Measurements from ENCODE around the gene ADORA1.

The ADORA1 gene

DNA sequence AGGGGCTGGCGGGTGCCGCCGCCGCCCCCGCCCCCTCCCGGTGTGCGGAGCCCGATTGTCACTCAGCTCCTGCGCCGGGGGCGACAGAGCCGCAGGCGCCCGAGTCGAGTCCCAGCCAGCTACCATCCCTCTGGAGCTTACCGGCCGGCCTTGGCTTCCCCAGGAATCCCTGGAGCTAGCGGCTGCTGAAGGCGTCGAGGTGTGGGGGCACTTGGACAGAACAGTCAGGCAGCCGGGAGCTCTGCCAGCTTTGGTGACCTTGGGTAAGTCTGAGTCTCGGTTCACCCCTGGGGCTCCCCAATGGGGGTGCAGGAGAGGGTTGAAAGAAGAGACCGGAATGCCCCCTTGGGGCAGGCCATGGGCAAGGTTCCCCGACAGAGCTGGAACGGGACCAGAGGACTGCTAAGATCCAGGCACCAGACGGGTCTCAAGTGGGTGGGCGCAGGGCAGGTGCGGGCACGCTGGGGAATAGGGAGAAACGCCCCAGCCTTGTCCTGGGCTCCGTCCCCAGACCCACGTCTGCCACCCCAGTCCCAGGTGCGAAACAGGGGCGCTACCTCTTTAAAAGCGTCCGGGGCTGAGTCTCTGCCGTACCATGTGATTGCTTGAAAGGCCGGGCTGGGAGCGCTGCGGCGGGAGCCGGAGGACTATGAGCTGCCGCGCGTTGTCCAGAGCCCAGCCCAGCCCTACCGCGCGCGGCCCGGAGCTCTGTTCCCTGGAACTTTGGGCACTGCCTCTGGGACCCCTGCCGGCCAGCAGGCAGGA lies at the start of gene ADORA1:
ADORA1 (plus strand) TSS at position 61 of the 765 bp plus-strand sequence. CDS start 1,116 bp downstream, outside the sequence.
- FAIRE-seq: no peak

GRCh38 chr1:203077956-203078355 lies 49.6 kb upstream of the ADORA1 start:
- FAIRE-seq: no peak

DNA sequence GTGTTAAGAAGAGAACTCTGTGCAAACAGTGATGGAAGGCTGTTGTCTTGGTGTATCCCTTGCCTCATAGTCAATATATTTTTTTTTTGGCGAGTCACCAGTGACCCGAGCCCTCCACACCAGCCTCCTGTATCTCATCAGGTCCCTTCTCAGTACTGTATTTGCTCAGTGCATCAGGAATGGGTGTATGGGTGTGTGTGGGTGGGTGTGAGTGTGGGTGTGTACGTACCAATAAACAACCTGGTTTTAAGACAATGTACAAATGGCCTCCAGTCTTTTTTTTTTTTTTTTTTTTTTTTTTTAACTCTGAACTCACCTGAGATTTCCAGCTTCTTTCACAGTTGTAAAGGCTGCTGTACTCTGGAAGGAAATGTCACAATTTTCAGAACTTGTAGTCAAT lies 49.0 kb upstream of the ADORA1 start:
- FAIRE-seq: no peak

DNA sequence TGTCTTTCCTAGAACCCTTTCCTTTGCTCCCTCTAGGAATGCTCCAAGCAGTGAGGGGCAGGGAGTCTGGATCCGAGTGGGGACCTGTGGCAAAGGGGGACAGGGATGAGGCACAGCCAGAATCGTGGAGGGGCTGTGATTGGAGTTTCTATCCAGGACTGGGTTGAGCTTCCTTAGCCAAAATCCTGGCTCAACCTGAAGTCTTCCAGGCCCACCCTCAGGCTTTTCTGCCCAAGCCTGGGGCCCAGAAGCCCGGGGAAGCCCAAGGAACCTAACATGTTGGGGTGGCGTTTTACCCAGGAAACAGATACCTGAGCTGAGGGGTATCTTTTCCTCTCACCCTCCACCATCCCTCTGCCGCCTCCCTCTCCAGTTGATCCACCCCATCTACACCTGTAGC lies 47.1 kb upstream of the ADORA1 start:
- no peak for FAIRE-seq

DNA sequence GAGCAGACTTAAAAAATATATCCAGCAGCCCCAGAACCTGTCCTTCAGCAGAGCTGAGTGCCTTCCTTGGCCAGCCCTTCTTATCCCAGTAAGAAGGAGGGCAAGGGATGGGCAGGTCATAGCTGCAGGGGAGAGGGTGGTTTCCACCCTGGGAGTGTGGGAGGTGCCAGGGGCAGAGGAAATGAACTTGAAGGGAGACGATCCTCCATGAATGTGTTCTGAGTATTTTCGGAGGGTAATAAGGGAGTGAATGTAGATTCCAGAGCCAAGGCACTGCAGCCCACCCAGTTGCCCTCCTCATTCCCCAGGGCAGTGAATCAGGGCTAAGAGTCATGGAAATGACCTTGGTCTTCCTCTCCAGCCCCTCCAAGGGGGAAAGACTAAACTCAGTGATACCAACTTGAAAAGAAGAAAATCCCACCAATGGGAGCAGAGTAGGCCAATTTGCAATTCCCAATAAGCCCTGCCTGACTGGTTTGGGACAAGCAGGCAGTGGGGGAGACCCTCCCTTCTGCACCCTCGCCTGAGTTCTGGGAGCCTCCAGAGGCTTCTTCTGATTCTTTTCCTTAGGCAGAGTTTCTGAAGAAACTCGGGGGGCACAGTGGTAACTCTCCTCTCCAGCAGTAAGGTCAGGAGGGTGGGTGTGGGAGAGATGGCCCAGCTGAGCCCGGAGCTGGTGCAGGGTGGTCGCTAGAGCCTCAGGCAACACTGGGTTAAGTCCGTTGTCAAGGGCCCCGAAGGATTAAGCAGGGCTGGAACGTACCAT lies 45.9 kb upstream of the ADORA1 start:
- no peak for FAIRE-seq

- FAIRE-seq: no peak
Measured at GRCh38 chr1:203082231-203082505, 45.4 kb upstream of the ADORA1 start.

DNA sequence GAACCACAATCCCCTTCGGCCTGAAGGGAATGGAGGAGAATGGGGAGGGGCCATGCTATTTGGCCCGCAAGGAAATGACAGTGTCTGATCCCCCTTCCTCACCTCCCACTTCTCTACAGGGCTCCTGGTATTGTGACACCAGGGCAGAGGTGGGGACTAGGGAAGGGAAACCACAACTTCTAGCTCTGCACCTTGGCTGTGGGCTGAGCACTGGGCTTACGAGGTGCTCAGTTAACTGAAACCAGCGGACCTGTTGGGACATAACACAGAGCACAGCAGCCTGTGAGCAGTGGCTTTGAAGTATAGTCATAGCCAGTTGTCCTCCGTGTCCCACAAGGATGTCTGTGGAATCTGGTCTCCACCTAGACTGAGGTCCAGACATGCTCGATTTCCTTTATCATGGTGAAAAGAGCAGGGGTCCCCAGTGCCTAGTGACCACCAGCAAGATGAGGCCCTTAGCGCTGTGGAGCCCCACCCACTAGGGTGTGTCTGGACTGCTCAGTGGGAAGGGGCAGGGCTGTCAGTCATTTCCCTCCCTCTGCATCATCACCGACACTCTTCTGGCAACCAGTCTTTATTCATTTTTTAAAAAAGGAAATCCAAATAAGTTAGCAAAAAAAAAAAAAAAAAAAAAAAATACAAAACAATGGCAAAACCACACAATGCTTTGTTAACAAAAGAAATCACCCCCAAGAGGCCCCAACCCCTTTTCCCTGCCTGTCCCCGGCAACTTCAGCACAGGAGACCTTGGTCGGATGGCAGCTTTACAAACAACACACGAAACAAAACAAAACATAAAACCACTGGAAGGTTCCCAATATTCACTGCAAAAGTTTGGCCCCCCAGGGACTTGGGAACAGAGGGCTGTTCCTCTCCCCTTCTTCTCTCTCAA lies 44.7 kb upstream of the ADORA1 start:
- FAIRE-seq: no peak

- no peak for FAIRE-seq
Measured at GRCh38 chr1:203083463-203083921, 44.0 kb upstream of the ADORA1 start.

- no peak for FAIRE-seq
Measured at GRCh38 chr1:203084588-203085527, 42.7 kb upstream of the ADORA1 start.

DNA sequence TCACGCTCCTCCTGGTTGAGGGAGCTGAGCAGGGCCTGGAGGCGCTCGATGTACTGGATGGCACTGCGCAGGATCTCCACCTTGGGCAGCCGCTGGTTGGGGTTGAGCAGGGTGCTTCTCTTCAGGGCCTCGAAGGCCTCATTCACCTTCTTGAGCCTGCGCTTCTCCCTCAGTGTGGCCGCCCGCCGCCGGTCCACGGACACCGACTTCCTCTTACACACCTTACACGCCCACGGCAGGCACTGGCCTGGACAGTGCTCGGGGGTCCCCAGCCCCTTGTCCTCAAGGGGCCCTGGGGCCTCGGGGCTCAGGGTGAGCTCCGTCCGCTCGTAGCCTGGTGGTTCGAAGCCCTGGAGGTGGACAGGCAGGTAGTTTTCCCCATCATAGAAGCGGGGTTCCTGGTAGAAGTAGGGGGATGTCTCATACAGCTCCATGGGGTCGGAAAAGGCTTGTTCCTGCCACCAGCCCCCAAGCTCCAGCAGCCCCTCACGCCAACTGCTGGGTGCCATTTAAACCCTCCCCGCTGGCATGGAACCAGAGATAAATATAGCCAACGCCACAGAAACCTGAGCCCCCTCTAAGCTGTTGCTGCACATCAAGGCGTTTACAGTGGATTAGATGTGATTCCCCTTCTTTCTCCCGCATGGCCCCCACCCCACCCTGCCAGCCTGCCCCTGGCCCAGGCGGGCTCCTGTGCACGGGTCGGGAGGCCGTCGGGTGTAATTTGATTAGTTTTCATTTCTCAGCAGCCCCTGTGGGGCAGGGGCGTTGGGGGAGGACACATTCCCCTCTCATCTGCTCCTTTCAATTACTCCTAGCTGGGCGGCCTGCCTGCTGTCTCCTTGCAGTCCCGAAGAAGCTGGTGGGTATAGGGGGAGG lies 41.8 kb upstream of the ADORA1 start, which contains the start of gene MYOG:
MYOG (minus strand) TSS at position 485 of the 879 bp plus-strand sequence; CDS start at position 434, 51 bp downstream.
- no peak for FAIRE-seq

DNA sequence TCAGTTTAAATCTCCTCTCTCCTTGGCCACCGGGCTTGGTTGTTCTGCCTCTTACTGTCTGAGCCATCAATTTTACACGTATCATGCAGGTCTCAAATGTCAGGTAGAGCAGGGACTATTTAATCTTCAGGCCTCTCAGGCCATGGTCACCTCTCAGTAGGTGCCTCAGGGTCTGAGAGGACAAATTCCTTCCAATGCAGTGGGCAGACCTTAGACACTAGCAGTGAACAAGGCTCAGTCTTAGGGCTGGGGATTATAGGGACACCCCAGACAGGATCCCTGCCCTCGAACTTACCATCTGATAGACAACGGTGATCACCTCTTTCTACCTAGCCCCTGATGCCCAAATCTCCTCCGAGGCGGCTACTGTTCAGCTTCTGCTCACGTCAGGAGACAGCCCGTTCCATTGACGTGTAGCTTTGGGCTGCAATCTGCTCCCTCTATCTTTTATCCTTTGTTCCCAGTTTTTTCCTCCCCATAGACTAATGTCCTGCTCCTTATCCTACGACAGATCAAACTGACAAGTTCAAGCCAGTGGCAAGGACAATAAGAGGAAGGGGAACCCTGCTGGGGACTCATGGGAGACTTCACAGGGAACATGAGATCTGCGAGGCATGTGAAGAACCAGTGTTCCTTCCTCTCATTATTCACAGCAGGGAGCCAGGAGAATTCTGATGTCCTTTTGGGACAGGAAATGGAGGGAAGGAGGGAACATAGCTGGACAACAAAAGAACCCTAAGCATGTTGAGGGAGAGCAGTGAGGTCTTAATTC lies 40.3 kb upstream of the ADORA1 start:
- FAIRE-seq: no peak

DNA sequence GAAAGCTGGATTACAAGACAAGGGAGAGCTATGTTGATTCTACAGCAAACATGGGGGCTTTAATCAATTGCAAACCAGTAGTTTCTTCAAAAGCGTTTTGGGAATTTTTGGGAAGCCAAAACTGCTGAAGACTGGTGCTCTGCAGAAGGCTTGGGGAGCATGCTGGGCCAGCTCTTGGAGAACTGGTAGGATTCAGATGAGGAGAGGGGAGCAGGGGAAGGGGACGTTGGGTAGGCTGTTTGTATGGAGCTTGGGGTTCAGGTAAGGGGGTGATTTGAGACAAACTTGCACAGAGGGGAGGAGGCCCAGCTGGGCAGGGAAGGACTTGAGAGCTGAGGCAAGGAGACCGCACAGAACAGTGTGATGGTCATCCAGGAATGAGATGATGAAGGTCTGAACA lies 39.1 kb upstream of the ADORA1 start:
- FAIRE-seq: no peak

DNA sequence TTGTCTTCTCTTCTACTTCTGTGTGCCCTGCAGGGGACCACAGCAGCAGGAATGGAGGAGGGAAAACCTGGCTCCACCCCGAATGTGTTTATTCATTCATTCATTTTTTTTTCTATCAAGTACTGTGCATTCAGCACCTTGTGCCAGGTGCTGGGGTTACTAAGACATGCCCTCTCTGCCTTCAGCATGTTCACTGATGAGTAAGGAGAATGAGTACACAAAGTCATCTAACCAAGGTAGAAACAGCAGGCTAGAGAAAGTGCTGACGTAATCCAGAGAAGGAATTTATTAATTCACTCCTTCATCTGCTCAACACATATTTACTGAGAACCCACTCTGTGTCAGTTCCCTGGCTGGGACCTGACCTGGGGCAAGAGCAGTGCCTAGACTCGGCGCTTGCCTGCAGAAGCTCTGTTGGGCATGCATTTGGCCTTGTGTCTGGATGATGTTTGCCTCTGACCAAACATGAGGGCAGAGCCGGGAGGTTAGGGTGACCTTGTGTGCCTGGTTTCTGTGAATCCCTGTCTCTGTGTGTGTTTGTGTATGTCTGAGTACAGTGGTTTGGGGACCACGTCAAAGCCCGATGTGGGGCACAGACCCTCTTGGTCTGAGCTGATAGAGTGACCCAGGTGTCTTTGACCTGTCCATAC lies 38.4 kb upstream of the ADORA1 start:
- FAIRE-seq: no peak

DNA sequence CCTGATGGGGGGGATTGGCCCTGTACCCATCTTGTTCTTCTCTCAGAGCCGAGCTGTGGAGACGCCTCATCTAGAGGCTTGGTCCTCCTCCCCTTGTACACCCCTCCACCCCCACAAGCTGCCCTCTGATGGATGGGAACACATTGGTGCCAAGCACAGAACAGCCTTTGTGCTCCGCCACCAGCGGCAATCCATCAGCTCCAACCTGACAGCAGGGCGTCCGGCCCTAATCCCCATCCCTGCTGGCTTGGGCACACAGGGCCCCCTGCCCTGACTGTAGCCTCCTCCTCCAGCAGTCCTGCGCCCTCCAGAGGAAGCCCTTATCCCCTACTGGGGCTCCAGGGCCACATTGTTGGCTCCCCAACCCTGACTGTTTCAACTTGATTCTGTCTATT lies 37.9 kb upstream of the ADORA1 start:
- no peak for FAIRE-seq

GRCh38 chr1:203090421-203091198 lies 36.9 kb upstream of the ADORA1 start:
- no peak for FAIRE-seq

- FAIRE-seq: no peak
Measured at GRCh38 chr1:203091199-203091477, 36.4 kb upstream of the ADORA1 start.

GRCh38 chr1:203091761-203092330 lies 35.7 kb upstream of the ADORA1 start:
- FAIRE-seq: no peak

- FAIRE-seq: no peak
Measured at GRCh38 chr1:203093754-203094410, 33.6 kb upstream of the ADORA1 start.

All from islet of Langerhans (tissue), 1 donor.